B cell (primary cell): Measurements from ENCODE around the gene MS4A5.

Experiments used
- EZH2 ChIP-seq: IDR thresholded peaks from 2 replicates; pipeline ENCODE4 v1.6.1; 2012; ENCODE audit warnings: borderline replicate concordance, low read depth, mild to moderate bottlenecking, moderate library complexity, low read length; ENCODE audit not compliant: insufficient read depth, poor library complexity, severe bottlenecking
- TF ChIP-seq, protein P1 (sequence below): fragments of 200-600 bp; IDR thresholded peaks from one replicate; pipeline ENCODE4 v1.8.0; 2022; ENCODE audit warnings: antibody characterized with exemption, mild to moderate bottlenecking

DNA sequence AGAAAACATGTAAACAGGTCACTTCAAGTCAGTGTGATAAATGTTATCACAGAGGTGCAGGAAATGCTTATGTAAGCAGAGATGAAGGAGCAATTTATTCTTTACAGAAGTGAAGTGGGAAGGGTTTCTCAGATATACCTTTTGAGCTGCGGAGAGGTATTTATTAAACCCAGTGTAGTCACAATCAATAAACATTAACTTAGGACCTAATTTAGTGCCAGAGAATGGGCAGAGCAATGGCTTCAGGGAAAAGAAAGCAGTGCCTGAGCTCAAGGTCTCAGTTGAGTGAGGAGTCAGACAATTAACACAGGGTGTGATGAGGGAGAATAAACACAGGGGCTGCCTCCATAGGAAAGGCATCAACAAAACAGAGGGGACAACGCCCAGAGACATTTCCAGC lies 1.9 kb downstream of the MS4A5 start:
- TF ChIP-seq, protein P1, sequence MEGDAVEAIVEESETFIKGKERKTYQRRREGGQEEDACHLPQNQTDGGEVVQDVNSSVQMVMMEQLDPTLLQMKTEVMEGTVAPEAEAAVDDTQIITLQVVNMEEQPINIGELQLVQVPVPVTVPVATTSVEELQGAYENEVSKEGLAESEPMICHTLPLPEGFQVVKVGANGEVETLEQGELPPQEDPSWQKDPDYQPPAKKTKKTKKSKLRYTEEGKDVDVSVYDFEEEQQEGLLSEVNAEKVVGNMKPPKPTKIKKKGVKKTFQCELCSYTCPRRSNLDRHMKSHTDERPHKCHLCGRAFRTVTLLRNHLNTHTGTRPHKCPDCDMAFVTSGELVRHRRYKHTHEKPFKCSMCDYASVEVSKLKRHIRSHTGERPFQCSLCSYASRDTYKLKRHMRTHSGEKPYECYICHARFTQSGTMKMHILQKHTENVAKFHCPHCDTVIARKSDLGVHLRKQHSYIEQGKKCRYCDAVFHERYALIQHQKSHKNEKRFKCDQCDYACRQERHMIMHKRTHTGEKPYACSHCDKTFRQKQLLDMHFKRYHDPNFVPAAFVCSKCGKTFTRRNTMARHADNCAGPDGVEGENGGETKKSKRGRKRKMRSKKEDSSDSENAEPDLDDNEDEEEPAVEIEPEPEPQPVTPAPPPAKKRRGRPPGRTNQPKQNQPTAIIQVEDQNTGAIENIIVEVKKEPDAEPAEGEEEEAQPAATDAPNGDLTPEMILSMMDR, result no peak
- TF ChIP-seq EZH2, result no peak
